AG09319 (cell line): ENCODE data around the gene PPP1R2.
"Not testable (repeated sequence)": the region's sequence is repeated elsewhere in the genome, so short reads cannot be mapped to it uniquely, and the experiment has no call there.

Experiments
- DNase-seq: peaks from one replicate; pipeline ENCODE4 v3.0.0-alpha.2; 2010; ENCODE audit warnings: low read depth; ENCODE audit errors: extremely low read depth
- CTCF ChIP-seq: IDR thresholded peaks from 2 replicates; pipeline ENCODE4 v1.5.1; 2011; ENCODE audit warnings: low read depth, mild to moderate bottlenecking, inconsistent platforms, low read length, moderate library complexity

The PPP1R2 gene

GRCh38 chr3:195542698-195543499 is at the start of gene PPP1R2:
PPP1R2 (minus strand) TSS chr3:195543325; CDS start chr3:195543025, 300 bp downstream.
- peak; percentile 74 for DNase-seq
- TF ChIP-seq CTCF: no peak

GRCh38 chr3:195591852-195592251 is 48.7 kb upstream of the PPP1R2 start:
- DNase-seq: peak; percentile 5
- TF ChIP-seq CTCF: no peak

- peak; percentile 28 for DNase-seq
- TF ChIP-seq CTCF: no peak
Measured at GRCh38 chr3:195591220-195591619, 48.1 kb upstream of the PPP1R2 start.

- DNase-seq: not testable (repeated sequence)
Measured at GRCh38 chr3:195590381-195590780, 47.3 kb upstream of the PPP1R2 start.

- DNase-seq: not testable (repeated sequence)
Measured at GRCh38 chr3:195589796-195590195, 46.7 kb upstream of the PPP1R2 start.

GRCh38 chr3:195587824-195588223 is 44.7 kb upstream of the PPP1R2 start:
- no peak for DNase-seq
- TF ChIP-seq CTCF: no peak

GRCh38 chr3:195587406-195587805 is 44.3 kb upstream of the PPP1R2 start:
- no peak for TF ChIP-seq CTCF
- no peak for DNase-seq

GRCh38 chr3:195584543-195584870 is 41.4 kb upstream of the PPP1R2 start:
- no peak for DNase-seq
- no peak for TF ChIP-seq CTCF
